Cortex of kidney (tissue), 1 donor: ENCODE data around the gene CHST11.

ENCODE experiments used
- DNase-seq: peaks from one replicate; lab custom pipeline; 2025; lab: John Stamatoyannopoulos, UW

The CHST11 gene

DNA sequence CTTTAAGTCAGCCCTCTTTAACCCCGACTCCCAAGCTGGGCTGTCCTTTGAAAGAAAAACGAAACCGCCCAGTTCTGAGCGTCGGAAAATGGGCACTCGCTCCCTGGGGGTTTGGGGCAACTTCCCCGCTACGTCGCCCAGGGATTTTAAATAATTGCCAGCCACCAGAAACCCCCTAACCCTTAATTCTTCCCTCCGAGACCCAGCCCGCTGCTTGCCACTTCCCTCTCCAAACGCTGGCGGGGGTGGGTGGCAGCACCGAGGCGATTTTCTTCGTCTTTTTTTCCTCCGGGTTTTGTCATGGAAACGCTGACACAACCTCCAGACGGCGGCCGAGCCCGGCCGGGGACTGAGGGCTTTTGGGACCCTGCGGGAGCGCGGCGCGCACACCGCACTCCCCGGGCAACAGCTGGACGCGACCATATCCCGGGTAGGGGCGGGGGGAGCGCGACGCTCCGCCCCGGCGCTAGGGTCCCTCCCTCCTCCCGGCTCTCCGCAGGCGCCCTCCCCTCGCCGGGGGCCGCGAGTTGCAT is at the start of gene CHST11:
Gene CHST11, plus strand, starts transcription at position 532 of the 533 bp plus-strand sequence.
- no peak for DNase-seq

DNA sequence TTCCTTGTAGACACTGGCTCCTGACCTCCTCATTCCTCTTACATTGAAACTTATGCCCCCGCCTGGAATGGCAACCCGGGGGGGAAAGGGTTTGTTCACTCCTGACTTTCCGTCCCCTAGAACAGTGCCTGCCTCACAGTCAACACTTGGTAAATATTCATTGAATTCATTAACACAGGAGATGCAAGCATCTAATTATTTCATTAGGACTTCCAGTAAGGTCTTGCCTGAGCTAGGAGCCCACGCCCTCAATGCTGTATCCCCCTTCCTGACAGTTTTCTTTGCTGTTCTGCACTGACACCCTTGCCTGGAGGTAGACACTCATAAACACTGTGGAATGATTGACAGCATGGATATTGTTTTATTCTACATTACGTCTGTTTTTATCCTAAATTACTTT is 49.3 kb upstream of the CHST11 start:
- DNase-seq: no peak

DNA sequence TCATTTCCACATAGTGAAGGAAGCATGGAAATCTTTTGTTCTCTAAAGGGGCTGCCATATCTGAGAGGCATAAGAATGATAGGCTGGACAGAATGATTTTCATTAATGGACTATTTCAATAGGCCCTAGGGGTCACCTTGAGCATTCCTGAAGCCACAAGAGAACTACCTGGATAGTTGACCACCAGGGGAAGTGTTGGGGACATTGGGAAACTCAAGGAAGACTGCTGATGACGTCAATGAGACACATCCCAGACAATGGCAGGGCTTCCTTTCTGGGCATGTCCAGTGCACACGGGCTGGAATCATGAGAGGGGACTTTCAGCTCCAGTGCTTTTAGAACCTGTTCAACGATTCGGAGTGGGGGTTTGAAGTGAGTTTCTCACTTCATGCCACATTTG is 48.8 kb upstream of the CHST11 start:
- no peak for DNase-seq

DNA sequence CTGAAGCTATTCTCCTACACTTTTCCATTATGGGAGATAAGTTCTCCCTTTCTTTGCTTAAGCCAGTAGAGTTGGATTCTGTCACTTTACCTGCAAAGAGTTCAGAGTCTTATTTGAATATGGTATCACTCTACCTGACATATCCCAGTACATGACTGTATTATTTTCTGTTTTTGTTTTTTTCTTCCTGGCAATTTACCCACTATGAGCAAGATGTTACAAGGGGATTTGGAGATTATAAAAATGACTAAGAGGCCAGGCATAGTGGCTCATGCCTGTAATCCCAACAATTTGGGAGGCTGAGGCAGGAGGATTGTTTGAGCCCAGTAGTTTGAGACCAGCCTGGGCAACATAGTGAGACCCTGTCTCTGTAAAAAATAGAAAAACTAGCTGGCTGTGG is 46.4 kb upstream of the CHST11 start:
- DNase-seq: no peak

DNA sequence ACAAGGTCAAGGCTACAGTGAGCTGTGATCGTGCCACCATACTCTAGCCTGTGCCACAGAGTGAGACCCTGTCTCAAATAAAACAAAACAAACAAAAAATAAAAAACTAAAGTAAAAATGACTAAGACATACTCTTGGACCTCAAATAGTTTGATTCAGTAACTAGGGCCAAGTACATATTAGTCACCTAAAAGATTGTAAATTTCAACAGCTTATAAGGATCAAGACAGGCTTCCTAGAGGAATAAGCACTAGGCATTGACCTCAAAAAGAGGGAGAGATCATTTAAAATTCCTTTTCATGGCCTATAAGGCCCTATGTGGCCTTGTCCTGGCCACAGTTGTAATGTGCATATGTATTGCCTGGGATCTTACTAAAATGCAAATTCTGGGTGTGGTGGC is 46.0 kb upstream of the CHST11 start:
- no peak for DNase-seq

DNA sequence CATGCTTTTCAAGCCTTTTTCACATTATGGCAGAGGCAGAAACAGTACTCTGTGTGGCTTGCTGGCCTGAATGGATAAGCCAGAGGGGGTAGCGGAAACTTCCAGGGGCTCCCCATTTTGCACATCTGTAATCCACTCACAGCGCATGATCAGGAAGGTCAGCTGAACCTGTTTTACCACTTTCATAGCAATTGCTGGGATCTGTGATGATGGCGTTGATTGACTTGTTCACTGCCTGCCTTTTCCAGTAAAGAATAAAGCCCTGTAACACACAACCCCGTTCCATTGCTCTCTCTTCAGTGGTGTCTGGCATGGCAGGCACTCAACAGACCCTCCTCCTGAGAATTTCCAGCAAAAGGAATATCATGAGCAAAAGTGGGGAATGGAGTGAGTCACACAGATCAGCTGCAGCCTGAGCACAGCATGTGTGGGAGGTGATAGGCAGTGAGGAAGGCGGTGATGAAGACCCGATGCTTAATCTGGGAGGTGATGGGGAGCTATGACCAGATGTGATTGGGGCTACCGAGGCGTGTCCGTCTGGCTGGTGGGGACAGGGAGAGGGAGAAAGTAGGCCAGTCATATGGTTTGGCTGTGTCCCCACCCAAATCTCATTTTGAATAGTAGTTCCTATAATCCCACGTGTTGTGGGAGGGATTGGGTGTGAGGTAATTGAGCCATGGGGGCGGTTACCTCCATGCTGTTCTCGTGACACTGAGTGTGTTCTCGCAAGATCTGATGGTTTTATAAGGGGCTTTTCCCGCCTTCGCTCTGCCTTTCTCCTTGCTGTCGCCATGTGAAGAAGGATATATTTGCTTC is 44.7 kb upstream of the CHST11 start:
- no peak for DNase-seq

DNA sequence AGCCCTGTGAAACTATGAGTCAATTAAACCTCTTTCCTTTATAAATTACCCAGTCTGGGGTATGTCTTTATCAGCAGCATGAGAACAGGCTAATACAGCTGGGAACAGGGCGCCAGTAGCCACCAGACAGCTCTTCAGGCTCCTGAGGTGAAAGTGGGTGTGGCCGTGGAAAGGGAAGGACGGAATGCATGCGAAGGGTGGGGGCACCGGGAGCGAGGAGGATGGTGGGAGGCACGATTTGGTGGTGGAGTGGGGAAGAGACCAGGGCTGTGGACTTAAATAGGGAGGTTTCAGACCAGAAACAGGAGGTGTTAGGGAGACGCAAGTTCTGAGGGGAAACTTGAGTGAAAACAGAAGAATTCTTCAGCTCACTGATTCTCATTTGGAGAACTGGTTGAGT is 44.1 kb upstream of the CHST11 start:
- DNase-seq: no peak

DNA sequence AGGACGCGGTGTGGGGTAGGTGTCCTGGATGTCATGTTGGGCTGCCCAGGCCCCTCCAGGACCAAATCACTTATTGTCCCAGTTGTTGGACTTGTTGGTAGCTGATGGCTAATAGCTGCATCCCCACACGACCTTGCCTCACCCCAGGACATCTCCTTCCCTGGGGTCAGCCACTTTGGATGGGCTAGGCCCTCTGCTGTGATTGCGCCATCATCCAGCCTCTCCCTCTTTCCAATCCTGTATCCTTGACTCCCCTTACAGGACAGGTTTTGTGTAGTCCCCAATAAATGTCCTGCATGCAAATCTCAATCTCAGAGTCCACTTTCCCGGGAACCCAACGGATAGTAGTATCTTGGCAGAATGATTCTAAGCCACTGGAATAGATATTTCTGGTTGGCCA is 43.4 kb upstream of the CHST11 start:
- DNase-seq: no peak

DNA sequence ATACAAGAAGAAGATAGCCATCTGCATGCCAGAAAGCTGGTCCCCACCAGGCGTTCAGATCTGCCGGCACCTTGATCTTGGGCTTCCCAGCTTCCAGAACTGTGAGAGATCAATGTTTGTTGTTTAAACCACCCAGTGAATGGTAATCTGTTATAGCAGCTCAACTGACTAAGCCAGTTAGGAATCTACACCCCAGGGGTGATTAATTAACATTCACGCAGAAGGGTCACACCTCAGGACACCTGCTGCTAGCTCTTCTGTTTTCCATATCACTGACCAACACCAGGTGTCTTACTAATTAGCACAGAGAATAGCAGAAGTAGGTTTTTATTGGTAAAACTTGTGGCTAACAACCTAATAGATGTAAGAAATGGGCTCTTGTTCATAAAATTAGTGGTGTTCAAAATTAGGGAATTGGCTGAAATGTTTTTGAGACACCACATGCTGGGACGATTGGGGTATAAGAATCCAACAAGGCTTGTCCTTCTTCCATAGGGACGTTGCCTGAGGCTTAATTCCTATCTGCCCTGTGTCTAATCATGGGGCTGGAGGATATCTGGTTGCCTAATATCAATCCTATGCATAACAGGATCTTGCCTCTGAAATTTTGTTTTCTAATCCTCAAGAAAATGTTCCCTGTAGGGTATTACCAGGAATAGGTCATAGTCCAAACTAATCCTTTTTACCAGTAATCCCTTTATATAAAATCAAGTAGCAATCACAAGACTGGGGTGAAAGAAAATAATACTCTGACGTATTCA is 42.0 kb upstream of the CHST11 start:
- no peak for DNase-seq

DNA sequence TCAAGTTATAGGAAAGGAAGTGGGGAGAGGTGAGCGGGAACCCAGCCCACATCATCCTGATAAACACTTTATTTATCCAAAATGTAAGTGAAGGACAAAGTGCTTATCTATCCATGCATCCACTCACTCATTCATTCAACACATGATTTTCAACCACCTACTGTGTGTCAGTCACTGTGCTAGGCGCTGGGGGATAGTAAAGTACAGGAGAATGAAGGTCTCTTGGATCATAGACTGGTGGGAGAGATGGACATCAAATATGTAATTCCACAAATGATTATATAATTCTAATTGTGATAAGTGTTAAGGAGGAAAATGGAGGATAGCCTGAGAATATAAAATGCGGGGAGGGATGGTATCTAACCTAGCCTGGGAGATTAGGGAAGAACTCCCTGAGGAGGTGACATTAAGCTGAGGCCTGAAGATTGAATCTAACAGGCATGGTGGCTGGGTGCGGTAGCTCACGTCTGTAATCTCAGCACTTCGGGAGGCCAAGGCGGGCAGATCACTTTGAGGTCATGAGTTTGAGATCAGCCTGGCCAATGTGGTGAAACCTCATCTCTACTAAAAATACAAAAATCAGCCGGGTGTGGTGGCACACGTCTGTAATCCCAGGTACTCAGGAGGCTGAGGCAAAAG is 41.3 kb upstream of the CHST11 start:
- DNase-seq: no peak

DNA sequence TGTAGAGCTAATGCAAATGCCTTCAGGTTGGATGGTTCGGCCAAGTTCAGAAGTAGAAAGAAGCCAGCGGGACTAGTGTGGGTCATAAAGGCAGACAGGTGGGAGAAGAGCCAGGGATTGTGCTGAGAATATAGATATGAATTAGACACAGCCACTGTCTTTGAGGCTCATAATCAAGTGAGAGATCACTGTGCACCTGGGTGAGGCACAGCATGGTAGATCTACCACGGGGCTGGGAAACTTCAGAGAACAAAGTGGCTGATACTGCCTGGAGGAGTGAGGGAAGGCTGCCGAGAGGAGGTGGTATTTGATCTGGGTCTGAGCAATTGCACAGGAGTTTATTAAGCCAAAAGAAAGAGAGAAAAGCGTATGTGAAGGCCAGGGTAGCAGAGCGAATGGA is 40.6 kb upstream of the CHST11 start:
- no peak for DNase-seq

DNA sequence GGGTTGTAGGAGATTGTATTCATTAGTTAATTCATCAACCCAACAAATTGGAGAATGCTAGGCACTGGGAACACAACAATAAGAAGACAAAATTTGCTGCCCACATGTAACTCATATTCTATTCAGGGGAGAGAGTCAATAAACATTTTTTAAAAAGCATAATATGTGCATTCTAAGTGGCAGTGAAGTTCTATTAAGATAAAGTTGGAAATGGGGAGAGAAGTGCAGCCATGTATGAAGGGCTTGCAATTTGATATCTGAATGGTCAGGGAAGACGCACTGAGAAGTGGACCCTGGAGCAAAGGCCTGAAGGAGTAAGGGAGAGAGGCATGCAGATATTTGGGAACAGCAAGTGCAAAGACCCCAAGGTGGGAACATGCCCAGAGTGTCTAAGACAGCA is 40.2 kb upstream of the CHST11 start:
- DNase-seq: no peak

DNA sequence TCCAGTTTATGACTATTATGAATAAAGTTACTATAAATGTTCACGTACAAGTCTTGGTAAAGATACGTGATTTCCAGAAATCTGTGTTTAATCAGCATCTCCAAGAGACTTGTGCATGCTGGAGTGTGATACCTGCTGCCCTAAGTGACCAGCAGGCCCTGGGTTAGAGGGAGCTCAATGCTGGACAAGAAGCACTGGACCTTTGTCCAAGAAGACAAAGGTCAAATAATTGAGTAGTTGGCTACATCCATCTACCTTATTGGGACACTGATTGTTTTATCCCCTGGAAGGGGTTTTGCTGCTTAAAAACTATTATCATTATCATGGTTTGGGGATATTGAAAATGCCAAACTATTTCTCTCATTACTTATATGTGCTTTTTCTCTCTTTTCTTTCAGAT is 37.0 kb upstream of the CHST11 start:
- DNase-seq: no peak

DNA sequence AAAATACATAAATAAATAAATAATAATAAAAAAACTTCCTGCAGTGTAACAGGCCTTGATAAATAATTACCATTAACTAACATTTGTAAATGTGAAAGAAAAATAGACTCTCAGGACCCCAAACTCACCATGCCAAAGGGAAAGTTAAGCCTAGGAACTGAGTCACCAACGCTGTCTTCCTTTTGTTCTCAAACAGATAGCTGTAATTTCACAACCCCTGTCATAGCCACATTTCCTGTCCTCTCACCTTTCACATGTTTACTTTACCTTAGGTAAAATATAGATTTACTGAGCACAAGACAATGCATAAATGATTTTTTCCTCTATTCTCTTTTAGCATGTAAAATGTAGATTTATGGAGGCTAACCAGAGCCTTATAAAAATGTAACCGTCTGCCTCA is 35.9 kb upstream of the CHST11 start:
- DNase-seq: no peak

DNA sequence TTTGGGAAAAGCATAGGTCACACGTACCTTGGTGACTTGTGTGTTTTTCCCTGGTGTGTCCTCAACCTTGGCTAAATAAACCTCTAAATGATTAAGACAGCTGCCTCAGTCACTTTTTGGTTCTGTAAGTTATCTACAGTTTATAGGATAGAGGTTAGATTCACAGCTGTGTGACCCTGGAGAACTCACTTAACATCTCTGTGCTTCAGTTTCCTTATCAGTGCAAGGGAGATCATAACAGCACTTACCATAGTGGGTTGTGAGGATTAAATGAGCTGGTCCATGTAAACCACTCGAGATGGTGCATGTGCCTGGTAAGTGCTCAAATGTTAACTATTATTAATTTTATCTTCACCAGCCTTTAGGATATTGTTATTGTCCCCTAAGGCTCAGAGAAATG is 35.4 kb upstream of the CHST11 start:
- DNase-seq: no peak

DNA sequence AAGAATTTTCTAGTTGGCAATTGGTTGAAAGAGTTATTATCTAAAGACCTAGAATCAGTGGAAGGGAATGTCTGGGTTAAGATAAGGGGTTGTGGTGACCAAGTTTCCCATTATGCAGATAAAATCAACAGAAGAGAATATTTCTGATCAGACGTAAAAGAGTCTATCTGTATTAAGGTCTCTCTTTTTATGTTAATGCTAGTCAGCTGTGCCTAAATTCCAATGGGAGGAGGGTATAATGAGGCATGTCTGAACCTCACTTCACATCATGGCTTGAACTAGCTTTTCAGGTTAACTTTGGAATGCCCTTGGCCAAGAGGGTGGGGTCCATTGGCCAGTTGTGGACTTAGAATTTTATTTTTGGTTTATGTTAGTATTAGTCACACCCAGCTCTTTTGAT is 34.3 kb upstream of the CHST11 start:
- DNase-seq: no peak

DNA sequence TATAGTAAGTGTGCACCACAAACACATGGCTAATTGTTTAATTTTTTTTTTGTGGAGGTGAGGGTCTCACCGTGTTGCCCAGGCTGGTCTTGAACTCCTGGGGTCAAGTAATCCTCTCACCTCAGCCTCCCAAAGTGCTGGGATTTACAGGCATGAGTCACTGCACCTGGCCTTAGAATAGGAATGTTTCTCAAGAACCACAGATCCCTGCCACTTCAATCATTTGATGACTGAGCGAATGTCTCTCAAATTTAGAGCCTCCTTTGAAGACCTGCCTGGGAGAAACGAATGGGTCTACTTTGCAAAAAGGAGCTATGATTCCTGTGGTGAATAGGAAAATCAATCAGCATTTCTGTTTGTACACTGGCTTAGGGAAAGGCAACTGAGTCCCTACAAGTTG is 33.5 kb upstream of the CHST11 start:
- DNase-seq: no peak

DNA sequence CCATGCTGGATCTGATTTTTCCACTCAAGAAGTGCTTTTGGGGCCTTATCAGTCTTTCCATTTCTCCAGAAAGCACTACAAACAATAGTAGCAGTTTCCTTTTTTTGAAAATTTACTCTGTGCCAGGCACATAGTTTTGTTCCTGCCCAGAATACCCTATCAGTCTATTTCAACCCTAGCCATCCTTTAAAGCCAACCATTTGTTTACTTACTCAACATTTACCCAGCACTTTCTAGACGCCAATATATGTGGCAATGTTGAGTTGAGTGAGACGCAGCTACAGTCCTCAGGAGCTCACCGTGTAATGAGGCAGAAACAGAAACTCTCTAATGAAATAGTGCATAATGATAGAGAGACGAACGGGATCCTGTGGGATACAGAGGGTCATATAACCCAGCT is 32.9 kb upstream of the CHST11 start:
- DNase-seq: no peak

DNA sequence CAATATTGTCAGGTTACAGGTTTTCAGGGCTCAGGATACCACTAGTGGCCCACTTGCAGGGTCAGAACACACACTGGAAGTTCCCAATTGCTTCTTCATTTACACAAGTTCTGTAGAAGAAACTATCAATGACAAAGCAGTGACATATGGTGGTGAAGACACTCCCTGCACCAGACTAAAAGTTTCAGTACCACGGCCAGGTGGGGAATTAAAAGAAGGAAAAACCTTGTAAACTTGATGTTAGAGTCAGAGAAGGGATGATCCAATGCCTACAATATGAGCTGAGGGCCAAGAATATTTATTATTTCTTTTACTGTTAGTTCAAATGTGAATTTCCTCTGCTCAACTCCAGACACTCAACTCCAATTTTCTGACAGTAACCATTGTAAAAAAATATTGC is 31.8 kb upstream of the CHST11 start:
- no peak for DNase-seq

DNA sequence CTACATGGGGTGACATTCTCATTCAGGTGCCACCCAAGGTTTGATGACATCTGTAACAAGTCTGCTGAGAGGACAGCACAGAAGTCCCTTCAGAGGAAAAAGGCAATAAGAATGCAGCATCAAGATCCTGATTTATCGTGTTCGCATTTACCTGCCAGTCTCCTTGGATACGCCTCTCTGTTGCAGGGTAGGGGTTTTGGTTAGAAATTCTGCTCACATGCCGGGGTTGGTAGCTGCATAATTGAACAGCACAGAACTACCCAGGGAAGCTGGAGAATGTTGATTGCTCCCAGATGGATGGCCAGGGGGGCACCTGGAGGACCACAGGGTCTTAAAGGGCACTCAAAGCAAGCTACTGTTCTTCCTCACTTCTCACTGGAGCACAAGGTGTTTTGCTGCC is 31.1 kb upstream of the CHST11 start:
- DNase-seq: no peak

DNA sequence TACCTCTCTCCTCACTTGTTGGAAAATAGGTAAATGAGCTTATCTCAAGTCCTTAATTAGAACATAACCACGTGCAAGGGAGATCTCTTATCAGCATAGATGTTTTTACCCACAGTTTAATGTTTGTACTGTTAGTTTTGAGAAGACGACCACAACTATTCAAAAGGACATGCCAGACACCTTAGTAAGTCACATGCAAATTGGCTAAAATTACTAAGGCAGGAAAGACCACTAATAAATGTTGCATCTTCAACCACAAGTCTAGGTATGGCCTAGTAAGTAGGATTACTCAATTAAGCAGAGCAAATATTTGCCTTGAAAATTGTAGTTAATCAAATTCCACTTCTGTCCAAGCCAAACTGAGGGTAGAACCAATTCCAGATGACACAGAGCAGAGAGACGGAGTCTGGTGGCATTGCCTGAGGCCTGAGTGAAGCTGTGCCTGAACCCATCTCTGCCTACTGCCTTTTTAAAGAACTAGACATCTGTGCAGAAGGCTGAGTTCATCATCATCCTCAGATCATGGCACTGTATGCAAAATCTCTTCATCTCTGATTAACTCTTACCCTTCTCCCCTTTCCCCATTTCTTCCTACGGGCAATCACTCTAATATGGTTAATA is 29.7 kb upstream of the CHST11 start:
- no peak for DNase-seq

DNA sequence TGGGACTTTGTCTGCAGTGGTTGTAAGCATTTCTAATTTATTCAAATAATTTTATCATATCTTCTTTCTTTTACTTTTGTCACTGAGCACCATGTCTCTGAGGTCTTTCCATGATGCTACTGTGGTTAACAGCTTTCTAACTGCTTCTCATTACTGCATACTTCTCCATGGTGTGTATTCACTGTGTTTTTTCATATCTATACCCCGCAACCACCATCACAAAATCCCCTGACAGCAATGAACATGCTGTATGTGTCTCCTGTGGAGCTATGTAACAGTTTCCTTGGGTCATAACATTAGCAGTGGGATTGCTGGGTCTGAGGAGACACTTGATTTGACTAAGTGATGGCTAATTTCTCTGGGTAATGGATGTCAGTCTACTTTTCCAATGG is 29.2 kb upstream of the CHST11 start:
- DNase-seq: no peak
